Cardiac muscle cell (in vitro differentiated cells and primary cell): ENCODE data around the gene OTUB2. TPM values are rescaled to one million over a fixed set of nuclear protein-coding genes. Genes with fewer than 3 reads are reported as not detected.

Experiments used
- DNase-seq, 2 donors: peaks; one replicate each; pipeline versions ENCODE4 v3.0.0 to v3.0.0-alpha.2; 2010 to 2017; ENCODE audit warnings: low read depth in 1 of 2, low spot score in 1 of 2
- H3K27ac ChIP-seq: fragments of 200-600 bp; sonication (generic); 2 replicates; pipeline ENCODE4 v1.5.1; 2016
- H3K27me3 ChIP-seq: fragments of 200-600 bp; sonication (generic); 2 replicates; pipeline ENCODE4 v1.6.0; 2016; ENCODE audit warnings: control low read depth
- H3K36me3 ChIP-seq: fragments of 200-600 bp; sonication (generic); 2 replicates; pipeline ENCODE4 v1.5.1; 2016; ENCODE audit warnings: control low read depth
- H3K4me1 ChIP-seq: fragments of 200-600 bp; sonication (generic); 2 replicates; pipeline ENCODE4 v1.8.1; 2017; ENCODE audit warnings: low read depth, mild to moderate bottlenecking, mixed run types
- H3K4me3 ChIP-seq: fragments of 200-600 bp; sonication (generic); 2 replicates; pipeline ENCODE4 v1.5.1; 2016; ENCODE audit warnings: mild to moderate bottlenecking
- H3K9me3 ChIP-seq: fragments of 200-600 bp; sonication (generic); 2 replicates; pipeline ENCODE4 v1.5.1; 2017; ENCODE audit warnings: low read depth, mild to moderate bottlenecking, control low read depth
- polyA plus RNA-seq: library from polyadenylated mRNA; unstranded; fragments of >200 nt; fragmentation: Nextera tagmentation; extraction: Ambion mirVana; gene quantifications from 2 replicates; pipeline ENCODE4 v1.2.1, GENCODE V29; 2016
- total RNA-seq: library from RNA; depleted of rRNA; stranded (reverse); fragments of >200 nt; gene quantifications from 2 replicates; pipeline ENCODE4 v1.2.3, GENCODE V29; 2016
- TF ChIP-seq, protein P1 (sequence below): IDR thresholded peaks from 2 replicates; pipeline ENCODE4 v1.5.1; 2012; ENCODE audit warnings: low read depth, mild to moderate bottlenecking, low read length

The OTUB2 gene
- total and polyA plus RNA-seq, 2 experiments from 2014 or later, result 4.1 to 4.4 TPM

DNA sequence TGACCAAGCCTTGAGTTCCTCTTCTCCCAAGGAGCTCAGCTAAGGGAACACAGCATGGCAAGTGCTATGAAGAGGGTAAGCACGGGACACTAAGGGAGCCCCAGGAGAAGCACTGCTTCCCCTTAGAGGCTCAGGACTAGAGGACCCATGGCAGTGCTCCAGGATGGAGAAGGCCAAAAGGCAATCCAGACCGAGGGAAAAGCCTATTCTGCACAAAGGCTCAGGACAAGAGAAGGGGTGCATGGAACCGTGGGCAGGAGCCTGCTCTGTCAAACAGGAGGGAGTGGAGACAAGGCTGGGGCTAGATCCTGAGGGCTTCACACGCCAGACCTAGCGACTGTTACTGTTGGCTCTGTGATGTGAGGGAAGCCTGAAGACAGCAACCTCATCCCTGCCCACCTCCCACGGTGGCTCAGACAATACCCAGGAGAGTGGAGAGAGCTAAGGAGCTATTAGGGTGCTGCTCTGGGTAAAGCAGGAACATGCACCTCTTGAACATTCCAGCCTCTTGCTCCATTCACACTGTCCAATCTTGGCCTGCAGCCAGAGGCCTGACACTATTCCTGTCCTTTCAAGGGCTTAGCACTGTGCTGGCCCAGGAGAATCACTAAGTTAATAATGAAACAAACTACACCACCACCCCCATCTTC is 24.2 kb downstream of the OTUB2 start:
- H3K27ac ChIP-seq, result peak overlapping the region; percentile 76
- peaks cover 29% of the 10 kb centered on the region for H3K4me1 ChIP-seq
- H3K9me3 ChIP-seq, result no peaks in the 10 kb centered on the region
- no peak overlapping the region for H3K4me3 ChIP-seq
- peaks cover 55% of the 10 kb centered on the region for H3K36me3 ChIP-seq
- TF ChIP-seq, protein P1, sequence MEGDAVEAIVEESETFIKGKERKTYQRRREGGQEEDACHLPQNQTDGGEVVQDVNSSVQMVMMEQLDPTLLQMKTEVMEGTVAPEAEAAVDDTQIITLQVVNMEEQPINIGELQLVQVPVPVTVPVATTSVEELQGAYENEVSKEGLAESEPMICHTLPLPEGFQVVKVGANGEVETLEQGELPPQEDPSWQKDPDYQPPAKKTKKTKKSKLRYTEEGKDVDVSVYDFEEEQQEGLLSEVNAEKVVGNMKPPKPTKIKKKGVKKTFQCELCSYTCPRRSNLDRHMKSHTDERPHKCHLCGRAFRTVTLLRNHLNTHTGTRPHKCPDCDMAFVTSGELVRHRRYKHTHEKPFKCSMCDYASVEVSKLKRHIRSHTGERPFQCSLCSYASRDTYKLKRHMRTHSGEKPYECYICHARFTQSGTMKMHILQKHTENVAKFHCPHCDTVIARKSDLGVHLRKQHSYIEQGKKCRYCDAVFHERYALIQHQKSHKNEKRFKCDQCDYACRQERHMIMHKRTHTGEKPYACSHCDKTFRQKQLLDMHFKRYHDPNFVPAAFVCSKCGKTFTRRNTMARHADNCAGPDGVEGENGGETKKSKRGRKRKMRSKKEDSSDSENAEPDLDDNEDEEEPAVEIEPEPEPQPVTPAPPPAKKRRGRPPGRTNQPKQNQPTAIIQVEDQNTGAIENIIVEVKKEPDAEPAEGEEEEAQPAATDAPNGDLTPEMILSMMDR, result no peak
- H3K27me3 ChIP-seq, result no peaks in the 10 kb centered on the region
- peak in 1 of 2 donors; percentile 89 for DNase-seq

DNA sequence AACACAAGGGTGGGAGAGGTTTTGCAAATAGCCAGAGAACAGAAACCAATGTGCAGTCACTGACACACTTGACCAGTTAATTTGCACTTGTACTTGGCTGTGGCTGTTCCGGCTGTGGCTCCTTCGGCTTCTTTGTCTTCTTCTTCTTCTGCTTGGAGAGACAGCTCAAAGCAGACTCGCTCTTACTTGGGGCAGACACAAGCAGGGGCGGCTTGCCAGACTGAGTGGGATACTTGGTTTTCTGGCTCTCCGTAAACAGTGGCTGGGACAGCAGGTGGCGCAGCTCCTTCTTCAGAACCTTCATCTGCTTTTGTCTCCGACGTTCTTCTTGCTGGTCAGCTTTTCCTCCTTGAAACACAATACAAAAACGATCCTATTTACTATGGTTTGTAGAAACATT is 25.0 kb downstream of the OTUB2 start:
- peaks cover 29% of the 10 kb centered on the region for H3K4me1 ChIP-seq
- peak; percentile 65 to 66 for DNase-seq
- peak overlapping the region; percentile 76 for H3K27ac ChIP-seq
- no peak overlapping the region for H3K4me3 ChIP-seq
- H3K36me3 ChIP-seq, result peaks cover 63% of the 10 kb centered on the region
- TF ChIP-seq, protein P1, result peak; percentile 52
- no peaks in the 10 kb centered on the region for H3K27me3 ChIP-seq
- no peaks in the 10 kb centered on the region for H3K9me3 ChIP-seq

DNA sequence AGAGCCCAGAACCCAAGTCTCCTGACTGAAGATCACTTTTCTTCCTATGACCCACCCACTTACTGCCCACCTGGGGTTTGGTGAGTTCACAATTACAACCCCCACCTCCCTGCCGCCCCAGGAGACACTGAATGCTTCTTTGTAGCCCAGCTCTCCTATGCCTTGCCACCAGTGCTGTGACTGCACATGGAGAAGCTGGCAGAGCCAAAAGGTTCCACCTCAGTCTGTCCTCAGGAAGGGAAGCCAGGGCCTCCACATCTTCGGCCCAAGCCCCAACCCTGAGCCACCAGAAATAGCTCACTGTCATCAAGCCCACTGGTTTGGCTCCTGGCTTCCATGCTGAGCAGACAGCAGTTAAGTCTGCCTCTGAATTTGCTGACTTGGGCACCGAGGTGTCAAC is 25.6 kb downstream of the OTUB2 start:
- Histone ChIP-seq H3K36me3 (peaks cover 70% of the 10 kb centered on the region), H3K4me1 (peaks cover 29% of the 10 kb centered on the region), H3K9me3 (no peaks in the 10 kb centered on the region), H3K27ac (peak overlapping the region; percentile 76), H3K4me3 (no peak overlapping the region), H3K27me3 (no peaks in the 10 kb centered on the region)
- no peak for DNase-seq
- TF ChIP-seq, protein P1, result no peak

DNA sequence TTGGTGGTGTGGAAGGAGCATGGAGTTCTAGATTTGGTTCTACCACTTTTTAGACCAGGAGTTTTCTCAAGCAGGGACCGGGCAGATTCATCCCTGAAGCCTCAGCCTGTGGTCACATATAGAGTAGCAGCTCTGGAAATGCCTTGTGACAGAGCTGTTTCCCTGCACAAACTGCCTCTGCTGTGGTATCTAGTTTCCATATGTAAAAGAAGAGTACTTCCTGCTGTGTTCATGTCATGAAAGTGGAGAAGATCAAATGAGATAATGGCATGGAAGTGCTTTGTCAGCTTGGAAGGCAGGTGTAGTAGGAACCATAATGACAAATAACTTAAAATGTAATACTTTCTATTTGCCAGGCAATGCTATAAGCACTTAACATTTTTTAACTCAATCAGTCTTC is 26.1 kb downstream of the OTUB2 start:
- TF ChIP-seq, protein P1, result no peak
- DNase-seq, result no peak
- H3K27me3 ChIP-seq, result no peaks in the 10 kb centered on the region
- H3K36me3 ChIP-seq, result peaks cover 72% of the 10 kb centered on the region
- H3K4me1 ChIP-seq, result peaks cover 29% of the 10 kb centered on the region
- H3K9me3 ChIP-seq, result no peaks in the 10 kb centered on the region
- H3K4me3 ChIP-seq, result no peak overlapping the region
- peak overlapping the region; percentile 76 for H3K27ac ChIP-seq

DNA sequence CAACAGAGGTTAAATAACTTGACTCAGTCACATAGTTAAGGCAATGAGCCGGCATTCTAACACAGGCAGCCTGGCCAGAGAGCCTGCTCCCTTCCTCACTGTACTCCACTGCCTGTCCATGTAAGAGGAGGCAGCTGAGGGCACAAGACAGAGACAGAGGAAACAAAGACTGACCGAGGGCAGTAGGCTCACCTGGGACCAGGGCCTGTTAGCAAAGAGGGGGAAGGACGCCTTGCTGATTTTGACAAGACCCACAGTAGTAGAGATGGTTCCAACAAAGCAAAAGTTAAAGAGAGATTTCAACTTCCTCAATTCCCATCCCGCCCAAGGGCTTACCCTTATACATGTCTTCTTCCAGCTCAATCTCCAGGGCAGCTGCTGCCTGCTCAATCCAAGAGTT is 26.5 kb downstream of the OTUB2 start:
- H3K9me3 ChIP-seq, result no peaks in the 10 kb centered on the region
- no peak for DNase-seq
- H3K36me3 ChIP-seq, result peaks cover 72% of the 10 kb centered on the region
- TF ChIP-seq, protein P1, result no peak
- peaks cover 29% of the 10 kb centered on the region for H3K4me1 ChIP-seq
- no peak overlapping the region for H3K4me3 ChIP-seq
- peak overlapping the region; percentile 76 for H3K27ac ChIP-seq
- no peaks in the 10 kb centered on the region for H3K27me3 ChIP-seq
